Measurements from ENCODE around the gene TBC1D2B.

The TBC1D2B gene

GRCh38 chr15:77966540-77967234 is 110.8 kb downstream of the TBC1D2B start:
- no peaks in the 10 kb centered on the region for H3K4me1 ChIP-seq (ENCODE audit: control insufficient read depth, insufficient read depth, low read length)
- CTCF ChIA-PET, result interaction anchor here (0.6 to 6.5 kb wide), 44 partner anchors 8 to 723 kb away, joined by 3 to 183 read pairs (median 4); partner anchors contain the start of genes SH2D7 and TBC1D2B
- H3K4me3 ChIP-seq (ENCODE audit: low read depth, low read length), result no peak overlapping the region
- no peaks in the 10 kb centered on the region for H3K9me3 ChIP-seq (ENCODE audit: control insufficient read depth, insufficient read depth, low read depth, low read length)
- H3K36me3 ChIP-seq (ENCODE audit: control insufficient read depth in 2 of 2, insufficient read depth in 1 of 2, low read length in 2 of 2), result no peaks in the 10 kb centered on the region
- H3K27ac ChIP-seq (ENCODE audit: extremely low read depth, low read depth, low read length), result no peak overlapping the region
- POLR2A ChIA-PET, result interaction anchor here (0.7 kb wide), 1 partner anchor 423 kb away, joined by 7 read pairs; no protein-coding TSS in a partner anchor
- TF ChIP-seq PATZ1 (tag by site-specific recombination; IDR thresholded peaks at IDR 0.05), result peak; percentile 16; the same call in 1 of the 2 replicates
- TF ChIP-seq ZNF501 (tag by site-specific recombination; IDR thresholded peaks at IDR 0.05), result no peak
- TF ChIP-seq ZNF654 (tag by site-specific recombination; IDR thresholded peaks at IDR 0.05; ENCODE audit: low read depth), result peak; percentile 65

- TF ChIP-seq, protein P1, sequence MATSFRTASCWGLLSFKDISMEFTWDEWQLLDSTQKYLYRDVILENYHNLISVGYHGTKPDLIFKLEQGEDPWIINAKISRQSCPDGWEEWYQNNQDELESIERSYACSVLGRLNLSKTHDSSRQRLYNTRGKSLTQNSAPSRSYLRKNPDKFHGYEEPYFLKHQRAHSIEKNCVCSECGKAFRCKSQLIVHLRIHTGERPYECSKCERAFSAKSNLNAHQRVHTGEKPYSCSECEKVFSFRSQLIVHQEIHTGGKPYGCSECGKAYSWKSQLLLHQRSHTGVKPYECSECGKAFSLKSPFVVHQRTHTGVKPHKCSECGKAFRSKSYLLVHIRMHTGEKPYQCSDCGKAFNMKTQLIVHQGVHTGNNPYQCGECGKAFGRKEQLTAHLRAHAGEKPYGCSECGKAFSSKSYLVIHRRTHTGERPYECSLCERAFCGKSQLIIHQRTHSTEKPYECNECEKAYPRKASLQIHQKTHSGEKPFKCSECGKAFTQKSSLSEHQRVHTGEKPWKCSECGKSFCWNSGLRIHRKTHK (tag by site-specific recombination; IDR thresholded peaks at IDR 0.05), result no peak
- no peak for TF ChIP-seq ZNF747 (tag by site-specific recombination; IDR thresholded peaks at IDR 0.05)
- no peak for TF ChIP-seq SCRT1 (tag by site-specific recombination; IDR thresholded peaks at IDR 0.05; ENCODE audit: borderline replicate concordance)
- TF ChIP-seq ZNF510 (tag by site-specific recombination; IDR thresholded peaks at IDR 0.05; ENCODE audit: insufficient replicate concordance), result no peak
- TF ChIP-seq IKZF3 (tag by site-specific recombination; IDR thresholded peaks at IDR 0.05), result no peak
- H3K36me3 ChIP-seq (ENCODE audit: control insufficient read depth in 2 of 2, insufficient read depth in 1 of 2, low read length in 2 of 2), result no peaks in the 10 kb centered on the region
- CTCF ChIA-PET, result interaction anchor here (0.6 to 6.5 kb wide), 12 partner anchors 41 to 278 kb away, joined by 3 to 183 read pairs (median 4); no protein-coding TSS in a partner anchor
- H3K4me1 ChIP-seq (ENCODE audit: control insufficient read depth, insufficient read depth, low read length), result no peaks in the 10 kb centered on the region
- no peaks in the 10 kb centered on the region for H3K9me3 ChIP-seq (ENCODE audit: control insufficient read depth, insufficient read depth, low read depth, low read length)
- POLR2A ChIA-PET, result interaction anchor here (0.6 kb wide), 1 partner anchor 32 kb away, joined by 3 read pairs; no protein-coding TSS in a partner anchor
- H3K4me3 ChIP-seq (ENCODE audit: low read depth, low read length), result no peak overlapping the region
- no peak overlapping the region for H3K27ac ChIP-seq (ENCODE audit: extremely low read depth, low read depth, low read length)
These were observed 113.3 kb downstream of the TBC1D2B start for GRCh38 chr15:77964193-77964592.

DNA sequence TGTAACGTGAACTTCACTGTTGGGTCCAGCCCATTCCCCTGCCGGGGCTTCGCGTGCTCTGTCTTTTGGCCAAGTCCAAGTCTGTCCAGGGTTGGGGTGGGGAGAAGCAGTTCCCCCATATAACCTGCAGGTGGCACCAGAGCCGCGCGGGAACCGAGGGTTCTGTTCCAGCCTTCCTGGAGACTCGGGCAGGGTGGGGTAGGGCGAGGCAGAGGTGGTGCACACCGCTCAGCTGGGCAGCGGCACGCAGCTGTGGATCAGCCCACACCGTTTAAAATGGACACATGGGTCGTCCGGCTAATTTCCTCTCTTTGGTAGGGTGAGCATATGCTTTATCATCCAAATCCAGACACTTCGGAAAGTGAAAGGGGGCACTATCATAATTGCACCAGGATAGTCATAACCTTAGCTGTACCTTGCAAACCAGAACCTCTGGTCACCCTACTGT is 118.1 kb downstream of the TBC1D2B start:
- Histone ChIP-seq H3K27ac (ENCODE audit: extremely low read depth, low read depth, low read length) (no peak overlapping the region), H3K36me3 (ENCODE audit: control insufficient read depth in 2 of 2, insufficient read depth in 1 of 2, low read length in 2 of 2) (no peaks in the 10 kb centered on the region), H3K4me1 (ENCODE audit: control insufficient read depth, insufficient read depth, low read length) (no peaks in the 10 kb centered on the region), H3K4me3 (ENCODE audit: low read depth, low read length) (no peak overlapping the region), H3K9me3 (ENCODE audit: control insufficient read depth, insufficient read depth, low read depth, low read length) (no peaks in the 10 kb centered on the region)
- POLR2A ChIA-PET, result interaction anchor here (0.9 kb wide), 1 partner anchor 340 kb away, joined by 3 read pairs; the partner anchor contains the start of gene SKIC8
- CTCF ChIA-PET, result interaction anchor here (0.5 to 5.9 kb wide), 61 partner anchors 8 to 751 kb away, joined by 3 to 72 read pairs (median 4); partner anchors contain the start of genes ACSBG1 and CIB2
- peak; percentile 42; the same call in 1 of the 2 replicates for TF ChIP-seq ZNF501 (tag by site-specific recombination; IDR thresholded peaks at IDR 0.05)
- peak; percentile 86 for TF ChIP-seq ZNF654 (tag by site-specific recombination; IDR thresholded peaks at IDR 0.05; ENCODE audit: low read depth)
- TF ChIP-seq ZBTB17 (tag by site-specific recombination; IDR thresholded peaks at IDR 0.05), result peak; percentile 17; the same call in 1 of the 2 replicates
- TF ChIP-seq GLIS1 (tag by site-specific recombination; IDR thresholded peaks at IDR 0.05), result peak; percentile 25; the same call in 1 of the 2 replicates
- TF ChIP-seq, protein P2, sequence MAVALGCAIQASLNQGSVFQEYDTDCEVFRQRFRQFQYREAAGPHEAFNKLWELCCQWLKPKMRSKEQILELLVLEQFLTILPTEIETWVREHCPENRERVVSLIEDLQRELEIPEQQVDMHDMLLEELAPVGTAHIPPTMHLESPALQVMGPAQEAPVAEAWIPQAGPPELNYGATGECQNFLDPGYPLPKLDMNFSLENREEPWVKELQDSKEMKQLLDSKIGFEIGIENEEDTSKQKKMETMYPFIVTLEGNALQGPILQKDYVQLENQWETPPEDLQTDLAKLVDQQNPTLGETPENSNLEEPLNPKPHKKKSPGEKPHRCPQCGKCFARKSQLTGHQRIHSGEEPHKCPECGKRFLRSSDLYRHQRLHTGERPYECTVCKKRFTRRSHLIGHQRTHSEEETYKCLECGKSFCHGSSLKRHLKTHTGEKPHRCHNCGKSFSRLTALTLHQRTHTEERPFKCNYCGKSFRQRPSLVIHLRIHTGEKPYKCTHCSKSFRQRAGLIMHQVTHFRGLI (tag by site-specific recombination; IDR thresholded peaks at IDR 0.05), result peak; percentile 76
- 0 out of 2 replicates have a peak, but pooled peaks have one; percentile 16 for TF ChIP-seq ZIC2 (tag by site-specific recombination; IDR thresholded peaks at IDR 0.05)
- no peak for TF ChIP-seq ZNF747 (tag by site-specific recombination; IDR thresholded peaks at IDR 0.05)
- peak; percentile 67 for TF ChIP-seq ZNF600 (tag by site-specific recombination; IDR thresholded peaks at IDR 0.05)
- peak; percentile 64; the same call in 1 of the 2 replicates for TF ChIP-seq PATZ1 (tag by site-specific recombination; IDR thresholded peaks at IDR 0.05)
- TF ChIP-seq KLF8 (tag by site-specific recombination; IDR thresholded peaks at IDR 0.05), result peak; percentile 78
- TF ChIP-seq SP7 (tag by site-specific recombination; IDR thresholded peaks at IDR 0.05), result 0 out of 2 replicates have a peak, but pooled peaks have one; percentile 13
- peak; percentile 73 for TF ChIP-seq KLF1 (tag by site-specific recombination; IDR thresholded peaks at IDR 0.05)
- no peak for TF ChIP-seq SP2 (tag by site-specific recombination; IDR thresholded peaks at IDR 0.05)
- TF ChIP-seq CTCF (tag by site-specific recombination; IDR thresholded peaks at IDR 0.05), result peak; percentile 81

Measured in HEK293 (cell line).